OCI-LY1 (cell line): ENCODE measurements around the gene RBMS3.

Source experiments
- H2AFZ ChIP-seq: fragments of 200-600 bp; sonication (generic), shearing (Covaris generic); 2 replicates; pipeline ENCODE4 v1.6.0; 2014; ENCODE audit warnings: antibody characterized with exemption, mild to moderate bottlenecking, low read length
- H3F3A ChIP-seq: fragments of 200-600 bp; sonication (generic), shearing (Covaris generic); 2 replicates; pipeline ENCODE4 v1.6.0; 2014; ENCODE audit warnings: mild to moderate bottlenecking, antibody characterized with exemption, low read length, moderate library complexity; ENCODE audit not compliant: insufficient read depth
- H3K27ac ChIP-seq: fragments of 200-600 bp; sonication (generic); 2 replicates; pipeline ENCODE4 v1.5.1; 2014; ENCODE audit warnings: low read length, mixed run types, mild to moderate bottlenecking, low read depth; ENCODE audit not compliant: poor library complexity, severe bottlenecking
- H3K27me3 ChIP-seq: fragments of 200-600 bp; sonication (generic); 2 replicates; pipeline ENCODE4 v1.6.0; 2014; ENCODE audit warnings: antibody characterized with exemption, mild to moderate bottlenecking, low read length, moderate library complexity; ENCODE audit not compliant: insufficient read depth
- H3K36me3 ChIP-seq: fragments of 200-600 bp; sonication (generic); 2 replicates; pipeline ENCODE4 v1.6.1; 2014; ENCODE audit warnings: mild to moderate bottlenecking, antibody characterized with exemption, low read length, moderate library complexity, mixed read lengths; ENCODE audit not compliant: insufficient read depth
- H3K4me1 ChIP-seq: fragments of 200-600 bp; sonication (generic); 2 replicates; pipeline ENCODE4 v1.5.1; 2014; ENCODE audit warnings: mild to moderate bottlenecking, low read length, moderate library complexity; ENCODE audit not compliant: insufficient read depth, severe bottlenecking
- H3K4me2 ChIP-seq: fragments of 200-600 bp; sonication (generic), shearing (Covaris generic); 2 replicates; pipeline ENCODE4 v1.6.1; 2014; ENCODE audit warnings: low read length
- H3K4me3 ChIP-seq: fragments of 200-600 bp; sonication (generic); 2 replicates; pipeline ENCODE4 v1.5.1; 2014; ENCODE audit warnings: low read length, low read depth, mild to moderate bottlenecking, mixed read lengths; ENCODE audit not compliant: poor library complexity, severe bottlenecking
- H3K79me2 ChIP-seq: fragments of 200-600 bp; shearing (Covaris generic); 2 replicates; pipeline ENCODE4 v1.6.1; 2016; ENCODE audit warnings: mixed run types, low read length, mixed read lengths; ENCODE audit not compliant: insufficient read depth
- H3K9ac ChIP-seq: fragments of 200-600 bp; sonication (generic), shearing (Covaris generic); 2 replicates; pipeline ENCODE4 v1.6.1; 2014; ENCODE audit warnings: mild to moderate bottlenecking, low read length, mixed read lengths
- H3K9me2 ChIP-seq: fragments of 200-600 bp; sonication (generic), shearing (Covaris generic); 2 replicates; pipeline ENCODE4 v1.6.1; 2014; ENCODE audit warnings: low read depth, mild to moderate bottlenecking, low read length, mixed read lengths
- H3K9me3 ChIP-seq: fragments of 200-600 bp; shearing (Covaris generic); 2 replicates; pipeline ENCODE4 v1.6.1; 2014; ENCODE audit warnings: low read length, mixed read lengths
- H4K20me1 ChIP-seq: fragments of 200-600 bp; sonication (generic), shearing (Covaris generic); 2 replicates; pipeline ENCODE4 v1.6.0; 2016; ENCODE audit warnings: mild to moderate bottlenecking, low read length; ENCODE audit not compliant: insufficient read depth
- CTCF ChIP-seq: fragments of 200-600 bp; sonication (generic), shearing (Covaris generic); IDR thresholded peaks from 2 replicates; pipeline ENCODE4 v1.5.1; 2017; ENCODE audit warnings: mild to moderate bottlenecking, antibody characterized with exemption, low read length, moderate library complexity, mixed read lengths
- EZH2 ChIP-seq: fragments of 200-600 bp; sonication (generic), shearing (Covaris generic); IDR thresholded peaks from 2 replicates; pipeline ENCODE4 v1.8.0; 2017; ENCODE audit warnings: borderline replicate concordance, mixed run types, mild to moderate bottlenecking, antibody characterized with exemption, low read length, moderate library complexity, mixed read lengths

Gene RBMS3

GRCh38 chr3:29291260-29291981 is 10.6 kb downstream of the RBMS3 start:
- Histone ChIP-seq H2AFZ (no peak overlapping the region), H3K79me2 (peaks cover 59% of the 10 kb centered on the region), H3F3A (no peaks in the 10 kb centered on the region), H3K4me2 (peak overlapping the region; percentile 47; the same call in 1 of the 2 replicates), H3K9me3 (no peaks in the 10 kb centered on the region), H3K9me2 (no peaks in the 10 kb centered on the region), H3K9ac (no peak overlapping the region), H4K20me1 (no peaks in the 10 kb centered on the region), H3K4me1 (peaks cover 93% of the 10 kb centered on the region), H3K27me3 (no peaks in the 10 kb centered on the region), H3K27ac (peak overlapping the region; percentile 63), H3K36me3 (peaks cover 13% of the 10 kb centered on the region; the same call in 1 of the 2 replicates), H3K4me3 (no peak overlapping the region)
- TF ChIP-seq EZH2 (no peak), CTCF (no peak)

GRCh38 chr3:29291982-29292363 is 11.1 kb downstream of the RBMS3 start:
- Histone ChIP-seq H2AFZ (no peak overlapping the region), H3K9ac (no peak overlapping the region), H3K79me2 (peaks cover 54% of the 10 kb centered on the region), H3K4me2 (peak overlapping the region; percentile 47; the same call in 1 of the 2 replicates), H4K20me1 (no peaks in the 10 kb centered on the region), H3K27me3 (no peaks in the 10 kb centered on the region), H3K4me3 (no peak overlapping the region), H3F3A (no peaks in the 10 kb centered on the region), H3K9me2 (no peaks in the 10 kb centered on the region), H3K36me3 (peaks cover 13% of the 10 kb centered on the region; the same call in 1 of the 2 replicates), H3K4me1 (peaks cover 91% of the 10 kb centered on the region), H3K9me3 (no peaks in the 10 kb centered on the region), H3K27ac (peak overlapping the region; percentile 63)
- TF ChIP-seq CTCF, result no peak
- TF ChIP-seq EZH2, result no peak

- Histone ChIP-seq H3K27ac (peak overlapping the region; percentile 63), H3K36me3 (peaks cover 18% of the 10 kb centered on the region; the same call in 1 of the 2 replicates), H4K20me1 (no peaks in the 10 kb centered on the region), H3K9me3 (no peaks in the 10 kb centered on the region), H3K27me3 (no peaks in the 10 kb centered on the region), H2AFZ (no peak overlapping the region), H3K4me3 (peak overlapping the region; percentile 11), H3K9ac (peak overlapping the region; percentile 7; the same call in 1 of the 2 replicates), H3K79me2 (peaks cover 42% of the 10 kb centered on the region), H3K9me2 (no peaks in the 10 kb centered on the region), H3K4me2 (peak overlapping the region; percentile 47), H3F3A (no peaks in the 10 kb centered on the region), H3K4me1 (peaks cover 91% of the 10 kb centered on the region)
- TF ChIP-seq CTCF, result no peak
Measured at GRCh38 chr3:29293421-29293820, 12.6 kb downstream of the RBMS3 start.
